ENCODE measurements around the gene IQCM. TPM values are rescaled to one million over a fixed set of nuclear protein-coding genes. Genes with fewer than 3 reads are reported as not detected.

Gene IQCM
- total RNA-seq, 1 experiment from 2014 or later = not detected

GRCh38 chr4:149746276-149746675 is 69.4 kb downstream of the IQCM start:
- Histone ChIP-seq H3K36me3 (no peaks in the 10 kb centered on the region), H3K4me1 (no peaks in the 10 kb centered on the region), H3K27ac (no peak overlapping the region), H3K4me3 (no peak overlapping the region), H3K27me3 (no peaks in the 10 kb centered on the region), H3K9me3 (replicated peaks) (no peaks in the 10 kb centered on the region)
- DNase-seq = no peak

GRCh38 chr4:149741186-149741831 is 74.3 kb downstream of the IQCM start:
- no peaks in the 10 kb centered on the region for H3K27me3 ChIP-seq
- no peak overlapping the region for H3K4me3 ChIP-seq
- no peak overlapping the region for H3K27ac ChIP-seq
- no peaks in the 10 kb centered on the region for H3K9me3 ChIP-seq (replicated peaks)
- no peaks in the 10 kb centered on the region for H3K4me1 ChIP-seq
- no peaks in the 10 kb centered on the region for H3K36me3 ChIP-seq
- DNase-seq = no peak

GRCh38 chr4:149738156-149738555 is 77.5 kb downstream of the IQCM start:
- no peak for DNase-seq
- H3K27ac ChIP-seq = no peak overlapping the region
- H3K4me3 ChIP-seq = no peak overlapping the region

GRCh38 chr4:149735796-149736195 is 79.8 kb downstream of the IQCM start:
- Histone ChIP-seq H3K27me3 (no peaks in the 10 kb centered on the region), H3K36me3 (no peaks in the 10 kb centered on the region), H3K4me1 (no peaks in the 10 kb centered on the region), H3K4me3 (no peak overlapping the region), H3K9me3 (replicated peaks) (no peaks in the 10 kb centered on the region), H3K27ac (no peak overlapping the region)
- DNase-seq = no peak

More at GRCh38 chr4:149738156-149738555, 77.5 kb downstream of the IQCM start:
- no peaks in the 10 kb centered on the region for H3K36me3 ChIP-seq
- H3K4me1 ChIP-seq = no peaks in the 10 kb centered on the region
- no peaks in the 10 kb centered on the region for H3K9me3 ChIP-seq (replicated peaks)
- H3K27me3 ChIP-seq = no peaks in the 10 kb centered on the region

- H3K9me3 ChIP-seq (replicated peaks) = no peaks in the 10 kb centered on the region
- DNase-seq = no peak
- no peak overlapping the region for H3K4me3 ChIP-seq
- no peaks in the 10 kb centered on the region for H3K36me3 ChIP-seq
- H3K27ac ChIP-seq = no peak overlapping the region
- H3K27me3 ChIP-seq = no peaks in the 10 kb centered on the region
- H3K4me1 ChIP-seq = no peaks in the 10 kb centered on the region
These were observed 87.2 kb downstream of the IQCM start for GRCh38 chr4:149728444-149728843.

GRCh38 chr4:149727663-149728062 is 88.0 kb downstream of the IQCM start:
- Histone ChIP-seq H3K36me3 (no peaks in the 10 kb centered on the region), H3K27ac (no peak overlapping the region), H3K4me1 (no peaks in the 10 kb centered on the region), H3K27me3 (no peaks in the 10 kb centered on the region), H3K4me3 (no peak overlapping the region), H3K9me3 (replicated peaks) (no peaks in the 10 kb centered on the region)
- no peak for DNase-seq

GRCh38 chr4:149723065-149723464 is 92.6 kb downstream of the IQCM start:
- Histone ChIP-seq H3K27ac (no peak overlapping the region), H3K4me3 (no peak overlapping the region), H3K27me3 (no peaks in the 10 kb centered on the region), H3K4me1 (no peaks in the 10 kb centered on the region), H3K36me3 (no peaks in the 10 kb centered on the region), H3K9me3 (replicated peaks) (no peaks in the 10 kb centered on the region)
- no peak for DNase-seq

- no peak for DNase-seq
- Histone ChIP-seq H3K36me3 (no peaks in the 10 kb centered on the region), H3K4me3 (no peak overlapping the region), H3K27ac (no peak overlapping the region), H3K27me3 (no peaks in the 10 kb centered on the region), H3K9me3 (replicated peaks) (no peaks in the 10 kb centered on the region), H3K4me1 (no peaks in the 10 kb centered on the region)
These were observed 95.8 kb downstream of the IQCM start for GRCh38 chr4:149719806-149720205.

- Histone ChIP-seq H3K27ac (no peak overlapping the region), H3K9me3 (replicated peaks) (no peaks in the 10 kb centered on the region), H3K27me3 (no peaks in the 10 kb centered on the region), H3K4me1 (no peaks in the 10 kb centered on the region), H3K36me3 (no peaks in the 10 kb centered on the region), H3K4me3 (no peak overlapping the region)
- DNase-seq = no peak
These were observed 96.3 kb downstream of the IQCM start for GRCh38 chr4:149719357-149719756.

GRCh38 chr4:149718500-149718899 is 97.1 kb downstream of the IQCM start:
- Histone ChIP-seq H3K4me1 (no peaks in the 10 kb centered on the region), H3K9me3 (replicated peaks) (no peaks in the 10 kb centered on the region)
- DNase-seq = no peak

GRCh38 chr4:149716728-149717127 is 98.9 kb downstream of the IQCM start:
- Histone ChIP-seq H3K36me3 (no peaks in the 10 kb centered on the region), H3K4me1 (no peaks in the 10 kb centered on the region), H3K4me3 (no peak overlapping the region), H3K27me3 (no peaks in the 10 kb centered on the region), H3K9me3 (replicated peaks) (no peaks in the 10 kb centered on the region), H3K27ac (no peak overlapping the region)
- no peak for DNase-seq

More at GRCh38 chr4:149718500-149718899, 97.1 kb downstream of the IQCM start:
- H3K36me3 ChIP-seq = no peaks in the 10 kb centered on the region
- H3K27ac ChIP-seq = no peak overlapping the region
- no peak overlapping the region for H3K4me3 ChIP-seq
- H3K27me3 ChIP-seq = no peaks in the 10 kb centered on the region

GRCh38 chr4:149715822-149716585 is 99.6 kb downstream of the IQCM start:
- Histone ChIP-seq H3K4me3 (no peak overlapping the region), H3K27ac (no peak overlapping the region), H3K9me3 (replicated peaks) (no peaks in the 10 kb centered on the region), H3K27me3 (no peaks in the 10 kb centered on the region), H3K36me3 (no peaks in the 10 kb centered on the region), H3K4me1 (no peaks in the 10 kb centered on the region)
- DNase-seq = no peak

- no peaks in the 10 kb centered on the region for H3K36me3 ChIP-seq
- H3K4me1 ChIP-seq = no peaks in the 10 kb centered on the region
- DNase-seq = no peak
- no peaks in the 10 kb centered on the region for H3K9me3 ChIP-seq (replicated peaks)
- H3K4me3 ChIP-seq = no peak overlapping the region
- H3K27ac ChIP-seq = no peak overlapping the region
- no peaks in the 10 kb centered on the region for H3K27me3 ChIP-seq
These were observed 102.6 kb downstream of the IQCM start for GRCh38 chr4:149713031-149713430.

- H3K36me3 ChIP-seq = no peaks in the 10 kb centered on the region
- no peak for DNase-seq
- H3K4me3 ChIP-seq = no peak overlapping the region
- no peak overlapping the region for H3K27ac ChIP-seq
- no peaks in the 10 kb centered on the region for H3K27me3 ChIP-seq
- H3K4me1 ChIP-seq = no peaks in the 10 kb centered on the region
- no peaks in the 10 kb centered on the region for H3K9me3 ChIP-seq (replicated peaks)
These were observed 103.9 kb downstream of the IQCM start for GRCh38 chr4:149711593-149712365.

GRCh38 chr4:149709640-149710039 is 106.0 kb downstream of the IQCM start:
- Histone ChIP-seq H3K27ac (no peak overlapping the region), H3K9me3 (replicated peaks) (no peaks in the 10 kb centered on the region), H3K36me3 (no peaks in the 10 kb centered on the region), H3K4me1 (no peaks in the 10 kb centered on the region), H3K4me3 (no peak overlapping the region), H3K27me3 (no peaks in the 10 kb centered on the region)
- no peak for DNase-seq

All from SJCRH30 (cell line).